NK-92 (cell line): Measurements from ENCODE around the gene MED31.
"Not testable (repeated sequence)": the region's sequence is repeated elsewhere in the genome, so short reads cannot be mapped to it uniquely, and the experiment has no call there.

Experiments used
- DNase-seq: peaks from one replicate; lab custom pipeline; 2025; ENCODE audit not compliant: unreplicated experiment; lab: John Stamatoyannopoulos, UW

MED31 gene

GRCh38 chr17:6632530-6632929, 18.9 kb downstream of the MED31 start:
- no peak for DNase-seq

DNA sequence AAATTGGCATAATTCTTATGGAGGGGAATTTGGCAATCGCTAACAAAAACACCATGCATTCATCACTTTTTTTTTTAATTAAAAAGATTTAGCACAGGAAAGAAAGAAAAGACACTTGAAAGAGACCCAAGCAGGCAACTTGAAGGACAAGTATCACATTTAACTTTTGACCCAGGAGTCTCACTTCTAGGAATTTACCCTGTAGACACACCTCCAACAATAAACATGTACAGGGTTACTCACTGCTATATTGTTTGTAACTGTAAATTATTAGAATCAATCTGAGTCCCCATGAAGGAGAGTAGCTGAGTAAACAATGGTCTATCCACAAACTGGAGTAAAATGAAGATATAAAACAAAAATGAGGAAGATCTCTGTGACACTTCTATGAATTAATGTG, 21.0 kb downstream of the MED31 start:
- no peak for DNase-seq

- DNase-seq, result no peak
Observed at GRCh38 chr17:6627019-6627418, 24.4 kb downstream of the MED31 start.

DNA sequence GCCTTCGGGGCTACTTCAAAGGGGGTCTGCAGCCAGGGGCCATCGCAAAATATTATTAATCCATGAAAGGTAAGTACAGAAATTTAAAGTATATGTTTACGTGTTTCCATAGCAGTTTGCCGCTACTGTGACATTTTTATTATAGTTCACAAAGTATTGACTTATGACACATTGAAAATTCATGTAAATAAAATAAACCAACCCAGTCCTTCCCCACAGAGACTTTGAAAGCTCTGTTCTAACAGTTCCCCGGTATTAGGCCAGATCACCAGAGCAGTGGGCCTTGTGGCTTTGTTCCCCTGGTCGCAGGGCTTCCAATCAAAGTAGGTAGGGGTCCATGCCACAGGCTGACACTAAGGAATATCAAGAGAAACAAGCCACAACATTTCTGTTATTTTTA, 24.8 kb downstream of the MED31 start:
- DNase-seq, result no peak

DNA sequence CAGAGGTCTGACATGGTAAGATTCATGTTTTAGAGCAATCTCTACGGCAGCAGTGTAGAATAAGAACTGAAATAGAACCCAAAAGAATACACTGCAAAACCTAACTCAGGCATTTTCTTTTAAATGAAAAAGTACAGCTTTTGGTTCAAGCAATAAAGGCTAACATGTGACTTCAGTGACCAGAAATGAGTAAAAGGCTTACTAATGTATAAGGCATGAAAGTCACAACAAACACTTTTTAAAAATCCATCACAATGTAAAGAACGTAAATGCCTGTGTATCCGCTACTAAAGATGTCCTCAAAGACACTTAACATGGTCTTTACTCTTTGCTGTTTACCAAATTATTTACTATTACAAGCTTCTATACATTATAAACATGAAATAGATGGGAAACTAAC, 27.5 kb downstream of the MED31 start:
- no peak for DNase-seq

- DNase-seq, result no peak
Observed at GRCh38 chr17:6611231-6611630, 40.2 kb downstream of the MED31 start.

- DNase-seq, result no peak
Observed at GRCh38 chr17:6610011-6610410, 41.4 kb downstream of the MED31 start.

DNA sequence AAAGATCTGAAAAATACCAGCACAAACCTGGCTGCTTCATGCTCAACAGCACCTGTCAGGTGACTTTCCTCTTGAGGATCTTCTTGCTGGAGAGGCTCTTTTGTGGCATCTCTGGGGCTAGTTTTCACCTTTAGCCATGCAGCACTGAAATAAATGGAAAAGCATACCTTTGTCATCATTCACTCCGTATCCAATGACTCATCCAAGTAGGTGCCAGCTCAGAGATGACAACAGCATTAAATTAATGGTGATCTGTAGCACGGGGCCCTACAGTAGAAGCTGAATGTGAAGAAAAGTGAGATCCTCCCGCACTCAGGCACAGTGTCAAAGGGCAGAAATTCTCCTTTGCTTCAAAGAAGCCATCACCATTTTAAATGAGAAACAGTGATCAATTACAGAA, 43.1 kb downstream of the MED31 start:
- no peak for DNase-seq

DNA sequence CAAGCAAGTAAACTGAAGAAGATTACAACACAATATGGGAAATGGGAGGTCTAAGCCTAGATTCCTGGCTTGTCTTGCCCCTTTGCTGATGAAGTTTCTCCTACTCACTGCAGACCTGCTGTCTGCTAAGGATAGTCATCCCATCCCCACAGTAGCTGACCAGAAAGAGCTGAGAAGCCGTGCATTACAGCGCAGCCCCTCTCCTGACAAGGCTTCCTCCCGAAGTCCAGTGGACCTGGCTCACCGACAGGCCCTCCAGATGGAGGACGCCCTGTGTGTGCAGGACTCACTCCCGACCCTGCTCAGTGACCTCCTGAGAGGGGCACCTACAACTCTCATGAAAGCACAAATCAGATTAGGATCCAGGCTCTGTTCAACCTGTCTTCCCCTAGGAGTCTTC, 46.3 kb downstream of the MED31 start:
- no peak for DNase-seq

GRCh38 chr17:6603744-6604325, 47.6 kb downstream of the MED31 start:
- DNase-seq, result no peak

GRCh38 chr17:6602141-6602540, 49.3 kb downstream of the MED31 start:
- DNase-seq, result no peak

DNA sequence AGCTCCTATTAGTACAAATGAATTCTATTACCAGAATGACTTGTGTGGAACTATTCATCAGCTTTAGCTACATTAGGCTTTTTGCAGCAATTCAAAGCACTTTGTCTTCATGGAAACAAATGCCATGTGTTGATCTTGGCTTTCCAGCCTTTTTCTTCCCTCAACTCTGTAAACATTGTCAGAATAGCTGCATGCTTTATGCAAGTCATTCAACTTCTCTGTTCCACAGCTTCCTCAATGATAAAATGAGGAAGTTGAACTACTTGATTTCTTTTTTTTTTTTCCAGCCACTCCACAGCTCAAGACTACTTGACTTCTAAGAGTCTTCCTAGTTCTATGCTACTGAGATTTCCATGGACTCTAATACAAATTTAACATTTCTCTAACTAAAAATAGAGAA, 52.0 kb downstream of the MED31 start:
- no peak for DNase-seq

- no peak for DNase-seq
Observed at GRCh38 chr17:6597727-6598126, 53.7 kb downstream of the MED31 start.

GRCh38 chr17:6596941-6597340, 54.5 kb downstream of the MED31 start:
- DNase-seq, result no peak

DNA sequence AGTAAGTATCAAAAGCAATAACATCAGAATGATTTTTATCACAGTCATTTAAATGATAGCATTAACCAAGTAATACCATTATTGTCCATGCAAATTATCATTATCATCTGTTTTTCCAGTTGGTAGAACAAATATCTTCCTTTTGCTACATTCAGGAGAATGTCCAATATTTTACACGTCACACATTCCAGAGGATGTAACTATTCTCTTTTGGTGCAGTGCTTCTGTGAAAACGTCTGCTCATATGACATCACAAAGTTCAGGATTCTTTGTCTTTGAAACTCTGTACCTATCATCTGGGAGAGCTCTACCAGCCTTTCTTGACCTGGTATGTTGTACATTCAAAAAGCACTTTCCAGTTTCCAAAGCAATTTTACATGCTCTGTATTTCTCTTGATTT, 54.9 kb downstream of the MED31 start:
- no peak for DNase-seq

- no peak for DNase-seq
Observed at GRCh38 chr17:6596081-6596480, 55.3 kb downstream of the MED31 start.

DNA sequence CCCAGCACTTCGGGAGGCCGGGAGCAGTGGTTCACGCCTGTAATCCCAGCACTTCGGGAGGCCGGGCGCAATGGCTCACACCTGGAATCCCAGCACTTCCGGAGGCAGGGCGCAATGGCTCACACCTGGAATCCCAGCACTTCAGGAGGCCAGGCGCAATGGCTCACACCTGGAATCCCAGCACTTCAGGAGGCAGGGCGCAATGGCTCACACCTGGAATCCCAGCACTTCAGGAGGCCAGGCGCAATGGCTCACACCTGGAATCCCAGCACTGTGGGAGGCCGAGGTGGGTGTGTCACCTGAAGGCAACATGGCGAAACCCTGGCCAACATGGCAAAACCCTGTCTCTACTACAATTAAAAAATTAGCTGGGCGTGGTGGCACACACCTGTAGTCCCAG, 58.0 kb downstream of the MED31 start:
- not testable (repeated sequence) for DNase-seq
